Skeletal muscle tissue (tissue), 4 donors: ENCODE results near the gene STEAP1. TPM values are rescaled to one million over a fixed set of nuclear protein-coding genes. Genes with fewer than 3 reads are reported as not detected.
"Not testable (repeated sequence)": the region's sequence is repeated elsewhere in the genome, so short reads cannot be mapped to it uniquely, and the experiment has no call there.

ENCODE experiments used
- H3K27ac ChIP-seq: one replicate; pipeline ENCODE4 v1.7.0; 2013; ENCODE audit warnings: mild to moderate bottlenecking, low read depth, low read length, inconsistent platforms
- H3K27me3 ChIP-seq, 3 donors: one replicate each; pipeline ENCODE4 v1.7.0; 2013; ENCODE audit warnings: low read length in 3 of 3; ENCODE audit not compliant: control insufficient read depth in 3 of 3, insufficient read depth in 3 of 3
- H3K36me3 ChIP-seq, 3 donors: one replicate each; pipeline ENCODE4 v1.7.0; 2013; ENCODE audit warnings: low read length in 3 of 3; ENCODE audit not compliant: control insufficient read depth in 3 of 3, insufficient read depth in 3 of 3
- H3K4me1 ChIP-seq, 3 donors: one replicate each; pipeline ENCODE4 v1.7.0; 2013; ENCODE audit warnings: low read length in 3 of 3, mild to moderate bottlenecking in 3 of 3; ENCODE audit not compliant: control insufficient read depth in 3 of 3, insufficient read depth in 3 of 3
- H3K4me3 ChIP-seq, 3 donors: one replicate each; pipeline ENCODE4 v1.7.0; 2013; ENCODE audit warnings: low read length in 3 of 3
- H3K9ac ChIP-seq, 3 donors: one replicate each; pipeline ENCODE4 v1.7.0; 2013; ENCODE audit warnings: low read length in 3 of 3, mild to moderate bottlenecking in 3 of 3, moderate library complexity in 2 of 3, low read depth in 1 of 3
- H3K9me3 ChIP-seq, 3 donors: one replicate each; pipeline ENCODE4 v1.7.0; 2013; ENCODE audit warnings: low read length in 3 of 3; ENCODE audit not compliant: control insufficient read depth in 3 of 3
- total RNA-seq: library from RNA; depleted of rRNA; stranded (reverse); fragments of >200 nt; gene quantifications from one replicate; pipeline ENCODE4 v1.2.3, GENCODE V29; 2014
- donor health status: Osteomylitis.

Gene STEAP1
- total RNA-seq, 1 donor from 2014 or later: 5.7 TPM

DNA sequence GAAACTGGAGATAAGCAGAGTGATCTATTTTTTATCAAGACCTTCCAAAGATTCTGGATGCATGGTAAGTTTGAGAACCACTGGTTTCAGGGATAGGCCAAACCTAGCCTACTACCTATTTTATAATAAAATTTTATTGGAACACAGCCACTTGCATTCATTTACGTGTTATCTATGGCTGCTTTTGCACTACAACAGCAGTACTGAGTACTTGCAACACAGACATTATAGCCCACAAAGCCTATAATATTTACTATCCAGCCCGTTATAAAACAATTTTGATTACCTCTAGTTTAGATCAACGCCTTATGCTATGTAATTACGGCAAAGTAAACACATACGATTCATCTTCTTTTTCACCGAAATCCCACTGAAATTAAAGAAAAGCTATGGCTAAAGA is 18.4 kb downstream of the STEAP1 start:
- H3K27ac ChIP-seq: no peak overlapping the region
- no peaks in the 10 kb centered on the region for H3K36me3 ChIP-seq

DNA sequence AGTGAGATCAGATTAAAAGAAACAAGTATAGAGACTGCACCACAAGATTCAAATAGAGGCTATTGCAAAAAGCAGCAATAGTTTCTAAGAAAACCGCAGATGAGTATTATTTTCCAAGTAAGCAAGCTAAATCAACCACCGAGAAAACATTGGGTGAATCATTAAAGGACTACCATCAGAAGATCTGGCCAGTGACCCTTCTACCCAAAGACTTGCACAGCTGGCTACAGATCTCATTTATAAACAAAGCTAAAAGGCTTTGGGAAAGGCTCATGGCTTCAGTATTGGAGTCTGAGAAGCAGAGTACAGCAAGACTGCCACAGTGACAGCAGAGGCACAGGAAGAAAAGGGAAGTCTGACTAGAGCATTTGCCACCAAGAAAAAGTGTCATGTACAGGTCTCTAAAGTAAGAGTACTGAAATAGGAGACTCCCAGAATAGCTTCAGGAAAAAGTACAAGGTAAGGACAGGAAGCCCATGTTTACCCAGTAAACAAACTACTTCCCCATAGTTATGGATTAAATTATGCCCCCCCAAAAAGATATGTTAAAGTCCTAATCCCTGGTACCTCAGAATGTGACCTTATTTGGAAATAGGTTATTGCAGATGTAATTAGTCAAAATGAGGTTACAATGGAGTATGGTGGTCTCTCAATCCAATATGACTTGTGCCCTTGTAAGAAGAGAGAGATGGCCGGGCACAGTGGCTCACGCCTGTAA is 19.0 kb downstream of the STEAP1 start:
- Histone ChIP-seq H3K27me3 (no peaks in the 10 kb centered on the region), H3K9ac (no peak overlapping the region), H3K27ac (no peak overlapping the region), H3K36me3 (no peaks in the 10 kb centered on the region), H3K4me3 (no peak overlapping the region), H3K4me1 (no peaks in the 10 kb centered on the region), H3K9me3 (no peaks in the 10 kb centered on the region)

More for the DNA sequence above, 18.4 kb downstream of the STEAP1 start:
- Histone ChIP-seq H3K27me3 (no peaks in the 10 kb centered on the region), H3K4me3 (no peak overlapping the region), H3K4me1 (no peaks in the 10 kb centered on the region), H3K9me3 (no peaks in the 10 kb centered on the region), H3K9ac (no peak overlapping the region)

DNA sequence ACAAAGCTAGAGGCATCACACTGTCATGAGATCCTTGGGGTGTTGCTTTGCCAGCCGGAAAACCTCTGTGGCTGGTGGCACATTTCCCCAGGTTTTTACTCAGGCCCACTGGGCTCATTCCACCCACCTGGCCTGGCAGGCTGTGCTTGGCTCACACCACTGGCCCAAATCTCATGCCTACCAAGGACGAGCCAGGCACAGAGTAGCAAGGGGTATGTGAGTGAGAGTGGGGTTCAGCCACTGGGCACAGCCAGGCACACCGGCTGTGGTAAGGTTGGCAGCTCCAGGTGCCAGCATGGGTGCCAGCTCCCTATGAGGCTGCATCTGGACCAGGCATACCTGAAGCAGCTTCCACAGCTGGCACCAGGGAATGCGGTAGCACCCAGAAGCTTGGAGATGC is 21.4 kb downstream of the STEAP1 start:
- H3K27me3 ChIP-seq: no peaks in the 10 kb centered on the region
- no peaks in the 10 kb centered on the region for H3K4me1 ChIP-seq
- no peaks in the 10 kb centered on the region for H3K36me3 ChIP-seq
- no peak overlapping the region for H3K9ac ChIP-seq
- H3K4me3 ChIP-seq: no peak overlapping the region
- H3K9me3 ChIP-seq: no peaks in the 10 kb centered on the region
- no peak overlapping the region for H3K27ac ChIP-seq

DNA sequence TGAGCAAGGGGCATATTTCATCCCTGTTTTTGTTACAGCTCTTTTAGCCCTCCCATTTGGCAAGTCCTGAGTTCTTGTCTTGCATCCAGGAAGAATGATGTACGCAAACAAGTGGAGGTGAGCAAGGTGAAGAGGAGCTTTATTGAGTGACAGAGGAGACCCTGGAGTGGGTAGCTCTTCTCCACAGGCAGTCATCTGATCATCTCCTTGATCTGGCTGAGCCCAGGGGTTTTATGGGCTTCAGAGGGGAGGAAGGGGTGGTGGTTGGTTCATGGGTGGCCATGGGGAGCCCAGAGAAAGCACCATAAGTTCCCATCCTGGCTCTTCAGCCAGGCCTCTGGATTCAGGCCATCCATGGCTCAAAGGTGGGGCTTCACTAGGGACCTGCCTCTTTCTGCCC is 21.9 kb downstream of the STEAP1 start:
- no peaks in the 10 kb centered on the region for H3K27me3 ChIP-seq
- H3K9me3 ChIP-seq: no peaks in the 10 kb centered on the region
- H3K4me3 ChIP-seq: no peak overlapping the region
- no peak overlapping the region for H3K27ac ChIP-seq
- no peaks in the 10 kb centered on the region for H3K4me1 ChIP-seq
- no peaks in the 10 kb centered on the region for H3K36me3 ChIP-seq
- H3K9ac ChIP-seq: no peak overlapping the region

- no peak overlapping the region for H3K27ac ChIP-seq
- H3K9me3 ChIP-seq: no peaks in the 10 kb centered on the region
- H3K9ac ChIP-seq: no peak overlapping the region
- H3K4me1 ChIP-seq: no peaks in the 10 kb centered on the region
- H3K4me3 ChIP-seq: no peak overlapping the region
- H3K27me3 ChIP-seq: no peaks in the 10 kb centered on the region
- H3K36me3 ChIP-seq: no peaks in the 10 kb centered on the region
These were observed 23.9 kb downstream of the STEAP1 start for GRCh38 chr7:90178166-90178565.

- no peak overlapping the region for H3K4me3 ChIP-seq
- no peak overlapping the region for H3K27ac ChIP-seq
- H3K9me3 ChIP-seq: no peaks in the 10 kb centered on the region
- no peaks in the 10 kb centered on the region for H3K4me1 ChIP-seq
- no peaks in the 10 kb centered on the region for H3K27me3 ChIP-seq
- H3K9ac ChIP-seq: no peak overlapping the region
- H3K36me3 ChIP-seq: no peaks in the 10 kb centered on the region
These were observed 24.5 kb downstream of the STEAP1 start for GRCh38 chr7:90178679-90179278.

DNA sequence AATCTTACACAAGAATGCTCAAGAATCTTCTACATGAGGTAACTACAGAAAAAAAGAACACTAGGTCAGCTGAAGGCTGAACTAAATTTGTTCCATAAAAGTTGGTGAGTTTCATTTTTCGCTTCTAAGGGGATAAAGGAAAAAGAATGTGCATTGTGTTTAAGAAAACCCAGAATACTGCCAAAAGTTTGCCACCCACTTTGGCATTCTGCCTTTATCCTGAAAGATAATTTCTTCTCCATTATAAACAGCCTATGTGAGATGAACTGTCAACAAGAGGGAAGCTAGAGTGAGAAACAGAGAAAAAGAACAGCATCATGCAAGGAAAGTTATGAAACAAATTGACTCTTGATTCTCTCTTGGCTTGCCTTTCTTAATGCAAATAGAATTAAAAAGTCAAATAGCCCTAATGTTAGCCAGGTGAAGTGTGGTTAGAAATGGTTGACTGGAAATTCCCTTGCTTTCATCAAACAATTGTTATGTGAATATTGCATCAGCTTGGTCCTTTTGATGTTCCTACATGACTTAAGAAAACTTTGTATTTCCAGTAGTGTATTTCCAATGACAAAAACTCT is 25.8 kb downstream of the STEAP1 start:
- H3K27ac ChIP-seq: no peak overlapping the region
- H3K4me3 ChIP-seq: no peak overlapping the region
- H3K9ac ChIP-seq: no peak overlapping the region
- H3K4me1 ChIP-seq: no peaks in the 10 kb centered on the region
- no peaks in the 10 kb centered on the region for H3K27me3 ChIP-seq
- H3K9me3 ChIP-seq: no peaks in the 10 kb centered on the region
- no peaks in the 10 kb centered on the region for H3K36me3 ChIP-seq

DNA sequence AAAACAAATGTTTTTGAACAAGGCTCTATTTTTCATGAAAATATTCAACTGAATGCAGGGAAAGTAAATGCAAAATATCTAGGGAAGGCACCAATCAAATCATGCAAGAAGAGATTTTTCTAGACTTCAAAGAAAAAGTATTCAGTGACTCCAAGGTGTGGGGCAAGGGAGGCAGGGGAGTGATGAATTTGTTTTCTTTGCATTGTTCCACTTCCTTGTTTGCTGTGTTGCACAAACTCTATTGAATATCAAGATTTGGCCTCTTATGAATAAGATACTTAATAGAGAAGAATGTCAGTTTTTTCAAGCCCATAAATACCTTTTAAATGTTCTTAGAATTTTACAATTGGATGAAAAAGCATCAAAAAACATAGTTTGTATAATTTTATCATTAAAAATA is 26.4 kb downstream of the STEAP1 start:
- Histone ChIP-seq H3K27me3 (no peaks in the 10 kb centered on the region), H3K9me3 (no peaks in the 10 kb centered on the region), H3K4me1 (no peaks in the 10 kb centered on the region), H3K4me3 (no peak overlapping the region), H3K9ac (no peak overlapping the region), H3K27ac (no peak overlapping the region), H3K36me3 (no peaks in the 10 kb centered on the region)

- H3K27me3 ChIP-seq: no peaks in the 10 kb centered on the region
- H3K9ac ChIP-seq: no peak overlapping the region
- H3K27ac ChIP-seq: no peak overlapping the region
- no peaks in the 10 kb centered on the region for H3K4me1 ChIP-seq
- H3K4me3 ChIP-seq: no peak overlapping the region
- no peaks in the 10 kb centered on the region for H3K36me3 ChIP-seq
- no peaks in the 10 kb centered on the region for H3K9me3 ChIP-seq
These were observed 27.2 kb downstream of the STEAP1 start for GRCh38 chr7:90181485-90181884.

DNA sequence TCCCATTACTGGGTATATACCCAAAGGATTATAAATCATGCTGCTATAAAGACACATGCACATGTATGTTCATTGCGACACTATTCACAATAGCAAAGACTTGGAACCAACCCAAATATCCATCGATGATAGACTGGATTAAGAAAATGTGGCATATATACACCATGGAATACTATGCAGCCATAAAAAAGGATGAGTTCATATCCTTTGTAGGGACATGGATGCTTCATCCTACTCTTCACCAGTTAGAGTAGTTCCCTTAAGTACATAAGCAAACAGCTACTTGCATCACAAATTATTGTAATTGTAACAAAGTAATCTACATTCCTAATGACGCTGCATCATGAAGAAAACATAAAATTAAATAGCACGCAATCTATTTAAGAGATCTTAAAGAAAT is 32.0 kb downstream of the STEAP1 start:
- not testable (repeated sequence) for H3K27me3 ChIP-seq, H3K36me3 ChIP-seq, H3K9ac ChIP-seq

More for the DNA sequence above, 32.0 kb downstream of the STEAP1 start:
- H3K27ac ChIP-seq, H3K4me1 ChIP-seq, H3K4me3 ChIP-seq, H3K9me3 ChIP-seq: not testable (repeated sequence)
